ENCODE data around the gene BOD1L1.

Gene BOD1L1

GRCh38 chr4:13523591-13524503 is 103.7 kb downstream of the BOD1L1 start:
- no peak for DNase-seq (ENCODE audit: low spot score)

DNA sequence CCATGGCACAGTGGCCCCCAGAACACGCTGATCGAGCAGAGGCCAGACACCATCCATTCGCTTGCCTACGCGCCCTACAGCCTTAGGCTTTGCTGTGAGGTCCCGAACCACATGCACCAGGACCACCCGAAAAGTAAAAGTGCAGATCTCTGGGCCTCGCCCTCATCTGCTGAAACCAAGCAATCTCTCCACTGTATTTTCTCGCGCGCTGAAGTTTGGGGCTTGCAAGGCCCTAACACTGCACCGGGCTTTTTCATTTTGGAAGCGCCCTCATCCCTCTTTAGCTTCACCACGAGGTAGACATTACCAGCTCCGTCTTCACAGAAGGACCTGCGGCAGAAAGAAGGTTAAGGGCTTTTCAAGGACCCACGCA is 104.4 kb downstream of the BOD1L1 start:
- no peak for DNase-seq (ENCODE audit: low spot score)

- DNase-seq (ENCODE audit: low spot score) = no peak
Observed at GRCh38 chr4:13522282-13523104, 105.0 kb downstream of the BOD1L1 start.

GRCh38 chr4:13521047-13521446 is 106.5 kb downstream of the BOD1L1 start:
- no peak for DNase-seq (ENCODE audit: low spot score)

Measured in activated CD4-positive, alpha-beta T cell treated with anti-CD3 and anti-CD28 coated beads, Interleukin-2, Interleukin-4, amounts not matched to agents 100 ng/mL and 50 ng/mL, durations not matched to agents 16 hours and 8 hours (primary cell).